ENCODE measurements around the gene PTPN13.
A peak's percentile ranks its signal among the peaks of the same experiment; 100 is the strongest.

Gene PTPN13, protein sequence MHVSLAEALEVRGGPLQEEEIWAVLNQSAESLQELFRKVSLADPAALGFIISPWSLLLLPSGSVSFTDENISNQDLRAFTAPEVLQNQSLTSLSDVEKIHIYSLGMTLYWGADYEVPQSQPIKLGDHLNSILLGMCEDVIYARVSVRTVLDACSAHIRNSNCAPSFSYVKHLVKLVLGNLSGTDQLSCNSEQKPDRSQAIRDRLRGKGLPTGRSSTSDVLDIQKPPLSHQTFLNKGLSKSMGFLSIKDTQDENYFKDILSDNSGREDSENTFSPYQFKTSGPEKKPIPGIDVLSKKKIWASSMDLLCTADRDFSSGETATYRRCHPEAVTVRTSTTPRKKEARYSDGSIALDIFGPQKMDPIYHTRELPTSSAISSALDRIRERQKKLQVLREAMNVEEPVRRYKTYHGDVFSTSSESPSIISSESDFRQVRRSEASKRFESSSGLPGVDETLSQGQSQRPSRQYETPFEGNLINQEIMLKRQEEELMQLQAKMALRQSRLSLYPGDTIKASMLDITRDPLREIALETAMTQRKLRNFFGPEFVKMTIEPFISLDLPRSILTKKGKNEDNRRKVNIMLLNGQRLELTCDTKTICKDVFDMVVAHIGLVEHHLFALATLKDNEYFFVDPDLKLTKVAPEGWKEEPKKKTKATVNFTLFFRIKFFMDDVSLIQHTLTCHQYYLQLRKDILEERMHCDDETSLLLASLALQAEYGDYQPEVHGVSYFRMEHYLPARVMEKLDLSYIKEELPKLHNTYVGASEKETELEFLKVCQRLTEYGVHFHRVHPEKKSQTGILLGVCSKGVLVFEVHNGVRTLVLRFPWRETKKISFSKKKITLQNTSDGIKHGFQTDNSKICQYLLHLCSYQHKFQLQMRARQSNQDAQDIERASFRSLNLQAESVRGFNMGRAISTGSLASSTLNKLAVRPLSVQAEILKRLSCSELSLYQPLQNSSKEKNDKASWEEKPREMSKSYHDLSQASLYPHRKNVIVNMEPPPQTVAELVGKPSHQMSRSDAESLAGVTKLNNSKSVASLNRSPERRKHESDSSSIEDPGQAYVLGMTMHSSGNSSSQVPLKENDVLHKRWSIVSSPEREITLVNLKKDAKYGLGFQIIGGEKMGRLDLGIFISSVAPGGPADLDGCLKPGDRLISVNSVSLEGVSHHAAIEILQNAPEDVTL (N-terminal part only)

DNA sequence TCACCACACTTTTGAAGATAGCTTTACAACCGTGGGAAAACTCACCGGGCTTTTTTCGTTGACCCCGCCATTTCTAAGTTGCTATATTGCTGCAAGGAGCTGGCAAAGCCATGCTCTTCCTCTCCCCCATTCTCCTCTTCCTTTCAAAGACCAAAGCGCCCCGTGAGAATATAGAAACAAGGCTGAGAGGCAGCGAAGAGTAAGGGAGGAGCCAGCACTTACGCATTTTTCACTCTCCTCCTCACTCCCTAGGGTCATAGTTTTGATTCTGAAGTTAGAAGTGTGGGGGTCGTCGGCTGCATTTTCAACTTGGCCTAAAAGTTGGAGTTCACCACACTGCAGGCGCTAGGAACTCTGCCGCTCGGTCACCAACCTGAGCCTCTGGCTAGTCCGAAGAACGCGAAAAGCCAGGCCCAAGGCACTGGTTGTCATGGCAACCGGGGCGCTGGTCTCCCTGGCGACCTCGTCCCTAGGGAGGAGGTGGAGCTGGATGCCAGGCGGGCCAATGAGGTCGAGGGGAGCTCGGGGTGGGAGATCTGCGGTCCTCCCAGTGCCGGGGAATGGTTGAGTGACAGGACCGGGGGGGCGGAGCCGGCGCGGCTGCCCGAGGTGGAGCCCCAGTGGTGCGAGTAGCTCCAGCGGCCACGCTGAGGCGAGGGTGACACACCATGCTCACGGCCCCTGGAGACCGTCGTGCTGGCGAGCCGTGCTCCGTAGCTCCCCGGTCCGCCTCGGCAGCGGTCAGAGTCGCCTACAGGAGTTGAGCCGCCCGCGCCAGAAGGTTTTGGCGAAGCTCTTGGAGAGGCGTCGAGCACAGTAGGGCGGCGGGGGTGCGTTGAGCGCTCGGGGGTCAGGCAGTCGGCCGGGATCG lies at the start of gene PTPN13:
Gene PTPN13 (plus strand): TSS at position 628 of the 871 bp plus-strand sequence. CDS start 40,942 bp downstream, outside the sequence.
- DNase-seq = peak; percentile 93

DNA sequence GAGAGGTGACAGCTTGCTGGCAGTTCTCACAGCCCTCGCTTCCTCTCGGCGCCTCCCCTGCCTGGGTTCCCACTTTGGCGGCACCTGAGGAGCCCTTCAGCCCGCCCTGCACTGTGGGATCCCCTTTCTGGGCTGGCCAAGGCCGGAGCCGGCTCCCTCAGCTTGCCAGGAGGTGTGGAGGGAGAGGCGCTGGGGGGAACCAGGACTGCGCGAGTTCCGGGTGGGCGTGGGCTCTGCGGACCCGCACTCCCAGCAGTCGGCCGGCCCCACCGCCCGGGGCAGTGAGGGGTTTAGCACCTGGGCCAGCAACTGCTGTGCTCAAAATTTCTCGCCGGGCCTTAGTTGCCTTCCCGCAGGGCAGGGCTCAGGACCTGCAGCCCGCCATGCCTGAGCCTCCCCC lies 47.0 kb upstream of the PTPN13 start:
- no peak for DNase-seq

DNA sequence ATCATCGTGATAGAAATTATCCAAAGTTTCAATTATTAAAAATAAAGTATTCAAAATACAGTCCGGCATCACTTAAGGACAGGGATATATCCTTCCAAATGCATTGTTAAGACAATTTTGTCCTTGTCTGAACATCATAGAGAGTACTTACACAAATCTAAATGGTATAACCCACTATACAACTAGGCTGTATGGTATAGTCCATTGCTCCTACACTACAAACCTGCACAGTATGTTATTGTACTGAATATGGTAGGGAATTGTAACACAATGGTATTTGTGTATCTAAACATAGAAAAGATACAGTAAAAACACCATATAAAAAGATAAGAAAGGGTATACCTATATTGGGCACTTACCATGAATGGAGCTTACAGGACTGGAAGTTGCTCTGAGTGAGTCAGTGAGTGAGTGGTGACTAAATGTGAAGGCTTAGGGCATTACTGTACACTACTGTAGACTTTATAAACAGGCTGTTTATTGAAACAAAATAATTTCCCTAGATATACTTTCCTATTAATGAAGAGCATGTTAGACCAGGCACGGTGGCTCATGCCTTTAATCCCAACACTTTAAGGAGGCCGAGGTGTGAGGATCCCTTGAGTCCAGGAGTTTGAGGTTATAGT lies 44.8 kb upstream of the PTPN13 start:
- no peak for DNase-seq

DNA sequence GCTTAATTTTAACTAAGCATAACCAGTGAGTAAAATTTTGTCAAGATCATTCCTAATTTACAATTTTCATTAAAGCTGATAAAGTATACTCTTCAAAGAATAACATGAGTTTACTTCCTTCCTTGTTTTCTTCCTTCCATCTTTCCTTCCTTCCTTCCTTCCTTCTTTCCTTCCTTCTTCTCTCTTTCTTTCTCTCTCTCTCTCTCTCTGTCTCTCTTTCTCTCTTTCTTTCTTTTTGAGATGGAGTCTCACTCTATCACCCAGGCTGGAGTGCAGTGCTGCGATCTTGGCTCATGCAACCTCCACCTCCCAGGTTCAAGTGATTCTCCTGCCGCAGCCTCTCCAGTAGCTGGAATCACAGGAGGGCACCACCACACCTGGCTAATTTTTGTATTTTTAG lies 42.7 kb upstream of the PTPN13 start:
- DNase-seq = no peak

DNA sequence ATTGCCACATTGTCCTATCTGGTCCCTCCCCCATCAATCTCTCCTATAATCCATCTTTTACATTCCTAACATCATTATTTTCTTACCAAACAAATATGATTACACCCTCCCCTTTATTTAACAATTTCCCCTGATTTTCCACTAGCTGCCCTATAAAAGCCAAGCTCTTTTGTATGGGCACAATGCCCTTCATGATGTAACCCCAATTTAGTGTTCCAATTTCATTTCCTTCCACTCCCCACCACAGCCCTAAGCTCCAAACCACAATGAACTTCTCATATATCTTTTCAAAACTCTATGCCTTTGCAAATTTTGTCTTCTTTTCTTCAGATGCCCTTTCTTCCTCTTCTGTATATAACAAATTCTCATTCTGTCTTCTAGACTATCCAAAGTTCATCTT lies 39.5 kb upstream of the PTPN13 start:
- DNase-seq = no peak

DNA sequence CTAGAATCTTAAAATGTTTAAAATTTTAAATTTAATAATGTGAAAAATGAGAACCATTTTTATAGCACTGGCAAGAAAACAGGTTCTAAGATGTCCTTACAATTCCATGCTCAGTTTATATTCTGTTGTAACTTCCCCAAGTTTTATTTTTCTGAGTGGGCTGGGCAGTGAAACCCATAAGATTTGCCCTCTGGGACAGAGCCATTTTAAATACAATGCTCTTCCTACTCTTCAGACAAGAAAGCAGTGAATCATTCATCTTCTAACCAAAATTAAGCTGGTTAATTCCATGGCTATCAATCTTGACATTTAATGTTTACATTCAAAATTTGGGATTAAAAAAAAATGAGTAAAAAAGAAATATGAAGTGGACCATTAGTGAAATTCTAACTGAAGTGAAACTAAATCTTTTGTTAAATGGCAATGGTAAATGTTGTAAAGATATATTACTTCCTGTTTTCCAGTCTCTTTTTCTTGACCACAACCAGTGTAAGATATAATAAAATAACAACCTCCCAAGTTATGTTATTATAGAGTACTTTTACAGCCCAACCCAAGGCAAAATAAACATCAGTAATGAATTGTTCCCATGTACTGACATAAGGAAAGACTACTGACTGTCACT lies 37.2 kb upstream of the PTPN13 start:
- DNase-seq = no peak

DNA sequence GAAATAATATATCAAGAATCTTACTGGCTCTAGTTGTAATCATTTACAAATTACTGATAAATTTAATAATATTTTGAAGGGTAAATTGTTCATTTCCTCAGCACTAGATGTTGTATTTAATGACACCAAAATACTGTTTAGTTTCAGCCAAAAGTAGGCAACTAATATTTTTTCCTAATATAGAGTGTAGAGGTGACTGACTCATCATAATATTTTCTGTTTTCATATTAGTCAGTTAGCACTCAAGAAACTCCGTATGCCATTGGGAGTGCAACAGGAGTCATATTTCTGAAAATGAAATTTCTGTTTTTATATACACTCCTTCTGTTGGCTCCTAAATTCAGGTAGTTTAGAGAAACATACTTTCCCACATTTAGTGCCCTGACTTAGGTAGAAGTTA lies 36.6 kb upstream of the PTPN13 start:
- no peak for DNase-seq

DNA sequence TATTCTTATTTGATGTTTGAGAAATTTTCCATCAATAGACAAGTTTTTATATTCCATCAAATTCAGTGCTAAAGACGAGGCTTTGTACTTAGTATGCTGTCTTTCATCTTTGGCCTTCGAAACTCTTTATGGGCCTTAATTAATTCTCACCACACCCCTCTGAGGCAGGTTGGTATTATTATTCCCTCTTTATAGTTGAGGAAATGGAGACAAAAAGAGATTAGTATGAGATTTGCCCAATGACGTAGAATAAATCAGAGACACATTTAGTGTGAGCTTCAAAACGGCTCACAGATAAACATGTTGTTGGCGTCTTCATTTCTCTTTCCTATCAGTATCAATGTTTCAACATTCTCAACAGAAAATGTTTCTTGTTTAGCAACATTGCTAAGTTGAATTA lies 35.9 kb upstream of the PTPN13 start:
- no peak for DNase-seq

DNA sequence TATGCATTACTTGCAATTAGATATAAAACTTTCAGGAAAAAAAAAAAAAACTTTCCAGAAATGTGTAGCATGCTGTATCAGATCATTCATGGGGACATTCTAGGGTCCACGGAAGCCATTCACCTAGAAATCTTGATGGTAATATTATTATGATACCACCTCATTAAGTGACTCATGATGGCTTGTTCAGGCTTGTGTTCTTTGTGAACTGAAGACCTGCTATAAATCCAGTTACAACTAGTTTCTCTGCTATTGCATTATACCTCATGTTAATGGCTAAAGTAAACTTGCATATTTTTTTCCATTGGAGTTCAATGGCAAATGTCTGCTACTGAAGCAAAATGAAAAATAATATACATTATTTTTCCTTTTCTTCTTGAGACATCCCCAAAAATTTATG lies 35.3 kb upstream of the PTPN13 start:
- DNase-seq = no peak

DNA sequence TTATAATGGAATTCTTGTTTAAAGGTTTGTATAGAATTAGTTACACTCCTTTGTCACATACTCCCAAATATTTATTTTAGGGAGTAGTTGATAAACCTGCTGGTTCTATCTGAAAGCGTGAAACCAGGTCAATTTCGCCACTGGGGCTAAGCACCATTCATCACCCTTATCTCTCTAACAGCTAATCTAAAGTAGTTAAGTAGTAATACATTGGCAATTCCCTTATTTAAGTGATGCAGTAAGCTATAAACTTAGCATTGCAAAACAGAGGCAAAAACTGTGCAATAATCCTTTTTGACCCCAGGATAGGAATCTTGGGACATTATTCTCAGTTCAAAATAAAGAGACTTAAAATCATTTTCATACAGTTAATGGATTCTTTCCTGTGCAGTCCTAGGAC lies 33.7 kb upstream of the PTPN13 start:
- no peak for DNase-seq

DNA sequence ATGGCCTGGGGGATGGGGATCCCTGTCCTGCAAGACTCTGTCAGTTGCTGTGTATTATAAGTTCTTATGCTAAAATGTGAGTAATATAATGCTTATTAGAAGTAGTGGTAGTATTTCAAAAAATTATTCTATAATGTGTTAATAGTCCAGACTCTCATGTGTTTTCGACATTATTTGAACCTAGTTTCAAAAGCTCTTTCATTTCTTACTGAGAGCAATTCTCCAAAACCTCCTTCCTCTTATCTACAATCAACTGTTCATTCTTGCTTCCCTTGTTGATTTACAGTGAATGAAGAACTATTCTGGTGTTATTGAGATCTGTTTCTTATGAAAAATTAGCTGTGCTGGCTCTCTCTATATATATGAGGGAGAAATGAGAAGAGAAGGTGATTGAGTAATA lies 32.9 kb upstream of the PTPN13 start:
- no peak for DNase-seq

DNA sequence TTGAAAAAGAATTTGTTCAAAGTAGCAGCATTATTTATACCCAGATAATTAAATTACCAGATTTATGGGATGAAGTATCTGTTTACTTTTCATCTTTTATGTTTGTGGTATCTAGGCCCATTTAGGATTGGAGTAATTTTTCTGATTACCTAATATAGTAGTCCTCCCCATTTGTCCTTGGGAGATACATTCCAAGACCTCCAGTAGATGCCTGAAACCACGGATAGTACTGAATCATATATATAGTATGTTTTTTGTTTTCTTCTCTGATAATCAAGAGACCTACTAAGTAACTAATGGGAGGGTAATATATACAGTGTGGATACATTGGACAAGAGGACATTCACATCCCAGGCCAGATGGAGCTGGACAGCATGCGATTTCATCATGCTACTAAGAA lies 30.7 kb upstream of the PTPN13 start:
- DNase-seq = no peak

DNA sequence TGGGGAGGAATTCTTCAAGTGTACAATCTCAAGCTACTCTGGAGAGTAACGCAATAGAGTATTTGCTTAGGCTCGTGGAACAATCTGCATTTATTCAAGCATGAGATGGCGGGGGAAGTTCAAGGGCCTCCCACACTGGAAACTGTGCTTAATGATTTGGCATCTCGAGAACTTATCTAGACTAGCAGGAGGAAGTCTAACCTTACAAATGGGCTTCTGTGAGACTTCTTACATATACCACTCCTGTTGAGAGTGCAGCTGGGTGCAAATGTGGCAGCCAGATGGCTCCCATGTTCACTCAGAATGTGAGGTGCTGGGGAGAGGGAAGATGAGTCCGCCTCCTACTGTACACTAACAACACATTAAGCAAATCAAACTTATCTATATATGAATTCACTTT lies 29.3 kb upstream of the PTPN13 start:
- no peak for DNase-seq

DNA sequence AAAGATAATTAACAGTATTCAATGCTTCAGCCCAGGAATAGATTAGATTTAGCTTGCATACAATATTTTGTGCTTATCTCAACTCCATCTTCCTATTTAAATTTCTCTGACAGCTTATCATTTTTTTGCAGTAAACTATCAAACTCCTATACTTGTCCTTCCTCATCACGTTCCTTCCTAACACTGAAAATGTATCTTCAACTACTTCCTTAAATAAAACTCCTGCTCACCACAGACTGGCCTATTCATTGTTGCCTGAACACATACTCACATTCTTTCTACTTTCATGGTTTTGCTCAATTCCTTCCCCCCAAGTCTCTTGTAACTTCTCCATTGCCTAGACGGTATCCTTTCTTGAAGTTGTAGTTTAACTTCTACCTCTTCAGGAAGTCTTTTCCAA lies 28.5 kb upstream of the PTPN13 start:
- DNase-seq = no peak

DNA sequence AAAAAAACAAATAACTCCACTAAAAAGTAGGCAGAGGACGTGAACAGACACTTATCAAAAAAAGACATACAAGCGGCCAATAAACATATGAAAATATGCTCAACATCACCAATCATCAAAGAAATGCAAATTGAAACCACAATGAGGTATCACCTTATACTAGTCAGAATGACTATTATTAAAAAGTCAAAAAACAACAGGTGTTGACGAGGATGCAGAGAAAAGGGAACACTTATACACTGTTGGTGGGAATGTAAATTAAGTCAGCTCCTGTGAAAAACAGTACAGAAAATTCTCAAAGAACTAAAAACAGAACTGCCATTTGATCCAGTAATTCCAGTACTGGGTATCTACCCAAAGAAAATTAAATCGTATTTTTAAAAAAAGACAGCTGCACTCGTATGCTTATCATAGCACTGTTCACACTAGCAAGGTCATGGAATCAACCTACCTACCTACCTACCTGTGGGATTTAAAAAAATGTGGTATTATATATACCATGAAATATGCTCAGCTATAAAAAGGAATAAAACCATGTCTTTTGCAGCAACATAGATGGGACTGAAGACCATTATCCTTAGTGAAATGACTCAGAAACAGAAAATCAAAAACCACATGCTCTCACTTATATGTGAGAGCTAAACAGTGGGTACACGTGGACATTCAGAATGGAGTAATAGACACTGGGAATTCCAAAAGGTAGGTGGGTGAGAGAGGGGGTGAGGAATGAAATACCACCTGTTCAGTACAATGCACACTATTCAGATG lies 24.8 kb upstream of the PTPN13 start:
- DNase-seq = no peak

DNA sequence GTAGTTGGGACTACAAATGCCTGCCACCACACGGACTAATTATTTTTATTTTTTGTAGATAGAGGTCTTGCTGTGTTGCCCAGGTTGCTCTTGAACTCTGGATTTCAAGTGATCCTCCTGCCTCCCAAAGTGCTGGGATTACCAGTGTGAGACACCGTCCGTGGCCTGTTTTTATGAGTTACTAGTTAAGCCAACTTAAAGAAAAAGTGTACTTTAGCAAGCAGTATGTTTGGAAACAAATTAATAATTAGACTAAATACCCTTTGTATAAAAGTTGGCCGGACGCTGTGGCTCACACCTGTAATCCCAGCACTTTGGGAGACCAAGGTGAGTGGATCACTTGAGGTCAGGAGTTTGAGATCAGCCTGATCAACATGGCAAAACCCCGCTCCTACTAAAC lies 14.2 kb upstream of the PTPN13 start:
- no peak for DNase-seq

DNA sequence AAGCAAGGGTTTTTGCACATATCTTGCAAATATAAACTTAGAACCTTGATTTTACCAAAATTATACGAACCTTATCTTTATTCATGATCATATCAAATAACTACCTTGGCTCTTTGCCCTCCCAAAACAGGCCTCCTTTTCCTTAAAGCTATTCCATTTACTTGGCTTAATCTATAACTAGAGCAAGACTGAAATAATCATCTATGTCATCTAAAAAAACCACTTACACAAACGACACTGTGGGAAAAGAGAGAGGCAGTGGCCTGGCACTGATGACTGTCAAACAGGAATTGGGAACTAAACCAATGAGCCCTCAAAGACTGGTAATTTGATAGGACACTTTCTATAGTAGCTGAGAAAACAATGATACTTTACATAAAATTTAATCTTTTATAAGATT lies 11.7 kb upstream of the PTPN13 start:
- DNase-seq = no peak

DNA sequence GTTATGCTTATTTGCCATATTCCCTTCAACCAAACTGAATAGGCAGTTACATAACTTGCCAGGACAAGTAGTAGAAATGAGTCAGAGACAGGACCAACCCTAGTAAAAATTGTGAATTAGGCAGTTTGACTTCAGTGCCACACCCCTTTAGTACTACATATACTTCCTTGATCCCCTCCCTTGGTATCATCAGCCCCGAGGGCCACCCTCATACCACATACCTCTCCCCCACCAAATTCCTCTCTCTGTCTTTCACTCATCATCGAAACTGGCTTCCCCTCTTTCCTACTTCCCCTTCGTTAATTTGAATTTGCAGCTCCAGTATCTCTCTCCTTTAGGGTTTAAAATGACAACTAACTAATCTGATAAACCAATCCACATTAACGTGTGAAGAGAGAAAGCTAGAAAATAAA lies 7.9 kb upstream of the PTPN13 start:
- no peak for DNase-seq

DNA sequence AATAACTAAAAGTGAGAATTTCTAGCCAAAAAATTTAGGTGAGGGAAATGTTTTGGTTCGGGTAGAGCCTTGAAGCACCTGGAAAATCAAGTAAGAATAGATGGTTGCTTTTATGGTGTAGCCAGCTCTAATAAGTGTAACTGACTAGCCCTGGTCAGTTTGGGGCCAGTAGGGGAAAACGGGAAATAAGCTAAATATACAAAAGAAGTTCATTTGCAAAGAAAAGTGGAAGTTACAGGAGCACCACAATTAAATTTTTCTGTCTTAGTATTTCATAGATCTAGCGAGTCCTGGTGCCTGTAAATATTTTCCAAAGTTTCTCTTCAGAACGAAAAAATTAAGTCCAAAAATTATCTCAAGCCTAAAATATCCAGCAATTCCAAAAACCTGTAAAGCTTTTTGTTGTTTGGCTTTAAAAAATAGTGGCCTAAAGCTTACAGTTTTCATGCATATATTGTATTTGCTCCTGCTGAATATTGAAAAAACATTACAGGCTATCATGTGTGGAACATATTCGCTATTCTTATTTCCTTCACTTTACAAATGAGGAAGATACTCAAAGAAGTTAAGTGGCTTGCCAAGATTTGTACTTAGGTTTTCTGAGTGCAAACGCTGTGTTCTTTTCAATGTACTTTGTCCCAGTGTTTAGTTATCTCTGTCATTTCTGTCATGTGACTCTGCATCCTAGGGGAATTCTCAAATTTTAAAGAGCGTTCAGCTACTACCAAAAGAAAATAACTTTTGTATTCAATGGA lies 7.3 kb upstream of the PTPN13 start:
- no peak for DNase-seq

Measured in NCI-H1048 (cell line).